ENCODE measurements around the gene ITPR2. TPM values are rescaled to one million over a fixed set of nuclear protein-coding genes. Genes with fewer than 3 reads are reported as not detected.

The ITPR2 gene
- total and polyA plus RNA-seq, 2 of the 13 experiments (the other 11 are each of a cell fraction or from before 2014, with no cell fraction given), result 31.9 to 81.9 TPM

DNA sequence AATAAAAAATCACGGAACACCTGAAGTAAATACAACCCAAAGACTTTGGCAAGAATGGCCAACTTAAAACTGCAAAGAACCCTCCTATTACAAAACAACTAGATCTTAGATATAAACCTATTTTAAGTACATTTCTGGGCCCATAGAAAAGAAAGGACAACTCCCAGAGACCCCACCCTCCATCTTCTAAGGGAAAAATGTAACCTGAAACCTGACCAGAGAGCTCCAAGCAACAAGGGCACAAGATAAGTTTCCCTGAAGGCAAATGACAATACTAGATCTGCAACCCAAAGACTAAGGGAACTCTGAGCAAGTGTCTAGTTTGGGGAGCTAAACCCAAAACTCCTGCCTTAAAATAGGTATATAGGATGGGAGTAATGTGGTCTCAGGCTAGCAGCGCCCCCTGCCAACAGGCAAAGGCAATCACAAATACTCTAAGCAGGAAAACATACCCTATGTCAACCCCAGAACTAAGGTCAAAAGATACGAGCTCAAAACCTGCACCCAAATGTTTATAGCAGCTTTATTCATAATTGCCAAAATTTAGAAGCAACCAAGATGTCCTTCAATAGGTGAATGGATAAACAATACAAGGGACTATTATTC is 218.9 kb downstream of the ITPR2 start:
- WGBS (ENCODE audit: low lambda C conversion rate), result 73% methylated on average over 3 of the region's 3 CpGs
- POLR2A ChIA-PET, result no interaction called here
- Histone ChIP-seq H3K4me3 (replicated peaks in 1 of 3; ENCODE audit: insufficient read depth in 1 of 3, low read depth in 2 of 3, low read length in 3 of 3) (no peak overlapping the region), H3K27ac (ENCODE audit: extremely low read length, insufficient read depth, low read length) (no peak overlapping the region), H3K36me3 (replicated peaks in 1 of 2; ENCODE audit: control insufficient read depth in 1 of 2, insufficient read depth in 2 of 2, low read length in 2 of 2) (peaks cover 3 to 43% of the 10 kb centered on the region in 2 experiments; a peak in 4 of 5 replicates), H3K27me3 (ENCODE audit: control insufficient read depth in 1 of 2, insufficient read depth in 2 of 2, low read length in 2 of 2) (no peaks in the 10 kb centered on the region), H3K79me2 (ENCODE audit: insufficient read depth, low read length) (no peaks in the 10 kb centered on the region), H3K4me1 (ENCODE audit: insufficient read depth, low read length) (no peaks in the 10 kb centered on the region), H3K9me3 (ENCODE audit: low read length) (no peaks in the 10 kb centered on the region), H3K9ac (ENCODE audit: insufficient read depth, low read depth, low read length) (no peak overlapping the region), H3K4me2 (ENCODE audit: low read depth, low read length) (no peak overlapping the region), H2AFZ (ENCODE audit: low read length) (no peak overlapping the region), H4K20me1 (ENCODE audit: insufficient read depth, low read length) (no peaks in the 10 kb centered on the region)
- in situ Hi-C loops (cut with HindIII; ENCODE audit: extremely low pct_ligation_motif_present, low pct_unique_long_range_greater_than_20kb), result no loop called here
- DNase-seq (ENCODE audit: low spot score), result no peak
- CTCF ChIA-PET (ENCODE audit: low intra/inter-chr PET ratio, low total read pairs), result no interaction called here
- no peak for FAIRE-seq
- peak; percentile 79 for ATAC-seq
- TF ChIP-seq POLR2AphosphoS2 (IDR thresholded peaks at IDR 0.05; ENCODE audit: low read depth, low read length) (no peak), STAG1 (CRISPR knock-in tag; IDR thresholded peaks at IDR 0.05) (peak; percentile 42), MXI1 (IDR thresholded peaks at IDR 0.05; ENCODE audit: borderline replicate concordance, low read depth, low read length) (no peak), ZNF589 (CRISPR knock-in tag; conservative IDR thresholded peaks at IDR 0.05) (no peak), ZNF839 (CRISPR knock-in tag; IDR thresholded peaks at IDR 0.05; ENCODE audit: borderline replicate concordance) (no peak), ONECUT2 (CRISPR knock-in tag; IDR thresholded peaks at IDR 0.05) (no peak), NR3C1 (CRISPR knock-in tag; IDR thresholded peaks at IDR 0.05) (no peak), RAD21 (CRISPR knock-in tag; IDR thresholded peaks at IDR 0.05) (no peak), ZFP1 (CRISPR knock-in tag; IDR thresholded peaks at IDR 0.05) (no peak), ZBTB7A (CRISPR knock-in tag; IDR thresholded peaks at IDR 0.05) (no peak), ZSCAN22 (CRISPR knock-in tag; IDR thresholded peaks at IDR 0.05) (no peak), ZSCAN31 (CRISPR knock-in tag; IDR thresholded peaks at IDR 0.05; ENCODE audit: low read depth) (no peak)
- TF ChIP-seq, protein P1, sequence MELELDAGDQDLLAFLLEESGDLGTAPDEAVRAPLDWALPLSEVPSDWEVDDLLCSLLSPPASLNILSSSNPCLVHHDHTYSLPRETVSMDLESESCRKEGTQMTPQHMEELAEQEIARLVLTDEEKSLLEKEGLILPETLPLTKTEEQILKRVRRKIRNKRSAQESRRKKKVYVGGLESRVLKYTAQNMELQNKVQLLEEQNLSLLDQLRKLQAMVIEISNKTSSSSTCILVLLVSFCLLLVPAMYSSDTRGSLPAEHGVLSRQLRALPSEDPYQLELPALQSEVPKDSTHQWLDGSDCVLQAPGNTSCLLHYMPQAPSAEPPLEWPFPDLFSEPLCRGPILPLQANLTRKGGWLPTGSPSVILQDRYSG (CRISPR knock-in tag; IDR thresholded peaks at IDR 0.05), result no peak
- TF ChIP-seq, protein P2, sequence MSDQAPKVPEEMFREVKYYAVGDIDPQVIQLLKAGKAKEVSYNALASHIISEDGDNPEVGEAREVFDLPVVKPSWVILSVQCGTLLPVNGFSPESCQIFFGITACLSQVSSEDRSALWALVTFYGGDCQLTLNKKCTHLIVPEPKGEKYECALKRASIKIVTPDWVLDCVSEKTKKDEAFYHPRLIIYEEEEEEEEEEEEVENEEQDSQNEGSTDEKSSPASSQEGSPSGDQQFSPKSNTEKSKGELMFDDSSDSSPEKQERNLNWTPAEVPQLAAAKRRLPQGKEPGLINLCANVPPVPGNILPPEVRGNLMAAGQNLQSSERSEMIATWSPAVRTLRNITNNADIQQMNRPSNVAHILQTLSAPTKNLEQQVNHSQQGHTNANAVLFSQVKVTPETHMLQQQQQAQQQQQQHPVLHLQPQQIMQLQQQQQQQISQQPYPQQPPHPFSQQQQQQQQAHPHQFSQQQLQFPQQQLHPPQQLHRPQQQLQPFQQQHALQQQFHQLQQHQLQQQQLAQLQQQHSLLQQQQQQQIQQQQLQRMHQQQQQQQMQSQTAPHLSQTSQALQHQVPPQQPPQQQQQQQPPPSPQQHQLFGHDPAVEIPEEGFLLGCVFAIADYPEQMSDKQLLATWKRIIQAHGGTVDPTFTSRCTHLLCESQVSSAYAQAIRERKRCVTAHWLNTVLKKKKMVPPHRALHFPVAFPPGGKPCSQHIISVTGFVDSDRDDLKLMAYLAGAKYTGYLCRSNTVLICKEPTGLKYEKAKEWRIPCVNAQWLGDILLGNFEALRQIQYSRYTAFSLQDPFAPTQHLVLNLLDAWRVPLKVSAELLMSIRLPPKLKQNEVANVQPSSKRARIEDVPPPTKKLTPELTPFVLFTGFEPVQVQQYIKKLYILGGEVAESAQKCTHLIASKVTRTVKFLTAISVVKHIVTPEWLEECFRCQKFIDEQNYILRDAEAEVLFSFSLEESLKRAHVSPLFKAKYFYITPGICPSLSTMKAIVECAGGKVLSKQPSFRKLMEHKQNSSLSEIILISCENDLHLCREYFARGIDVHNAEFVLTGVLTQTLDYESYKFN (CRISPR knock-in tag; conservative IDR thresholded peaks at IDR 0.05), result no peak
- TF ChIP-seq, protein P3, sequence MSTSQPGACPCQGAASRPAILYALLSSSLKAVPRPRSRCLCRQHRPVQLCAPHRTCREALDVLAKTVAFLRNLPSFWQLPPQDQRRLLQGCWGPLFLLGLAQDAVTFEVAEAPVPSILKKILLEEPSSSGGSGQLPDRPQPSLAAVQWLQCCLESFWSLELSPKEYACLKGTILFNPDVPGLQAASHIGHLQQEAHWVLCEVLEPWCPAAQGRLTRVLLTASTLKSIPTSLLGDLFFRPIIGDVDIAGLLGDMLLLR (CRISPR knock-in tag; IDR thresholded peaks at IDR 0.05), result no peak
- TF ChIP-seq, protein P4, sequence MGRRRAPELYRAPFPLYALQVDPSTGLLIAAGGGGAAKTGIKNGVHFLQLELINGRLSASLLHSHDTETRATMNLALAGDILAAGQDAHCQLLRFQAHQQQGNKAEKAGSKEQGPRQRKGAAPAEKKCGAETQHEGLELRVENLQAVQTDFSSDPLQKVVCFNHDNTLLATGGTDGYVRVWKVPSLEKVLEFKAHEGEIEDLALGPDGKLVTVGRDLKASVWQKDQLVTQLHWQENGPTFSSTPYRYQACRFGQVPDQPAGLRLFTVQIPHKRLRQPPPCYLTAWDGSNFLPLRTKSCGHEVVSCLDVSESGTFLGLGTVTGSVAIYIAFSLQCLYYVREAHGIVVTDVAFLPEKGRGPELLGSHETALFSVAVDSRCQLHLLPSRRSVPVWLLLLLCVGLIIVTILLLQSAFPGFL (CRISPR knock-in tag; IDR thresholded peaks at IDR 0.05), result no peak
- TF ChIP-seq, protein P5, sequence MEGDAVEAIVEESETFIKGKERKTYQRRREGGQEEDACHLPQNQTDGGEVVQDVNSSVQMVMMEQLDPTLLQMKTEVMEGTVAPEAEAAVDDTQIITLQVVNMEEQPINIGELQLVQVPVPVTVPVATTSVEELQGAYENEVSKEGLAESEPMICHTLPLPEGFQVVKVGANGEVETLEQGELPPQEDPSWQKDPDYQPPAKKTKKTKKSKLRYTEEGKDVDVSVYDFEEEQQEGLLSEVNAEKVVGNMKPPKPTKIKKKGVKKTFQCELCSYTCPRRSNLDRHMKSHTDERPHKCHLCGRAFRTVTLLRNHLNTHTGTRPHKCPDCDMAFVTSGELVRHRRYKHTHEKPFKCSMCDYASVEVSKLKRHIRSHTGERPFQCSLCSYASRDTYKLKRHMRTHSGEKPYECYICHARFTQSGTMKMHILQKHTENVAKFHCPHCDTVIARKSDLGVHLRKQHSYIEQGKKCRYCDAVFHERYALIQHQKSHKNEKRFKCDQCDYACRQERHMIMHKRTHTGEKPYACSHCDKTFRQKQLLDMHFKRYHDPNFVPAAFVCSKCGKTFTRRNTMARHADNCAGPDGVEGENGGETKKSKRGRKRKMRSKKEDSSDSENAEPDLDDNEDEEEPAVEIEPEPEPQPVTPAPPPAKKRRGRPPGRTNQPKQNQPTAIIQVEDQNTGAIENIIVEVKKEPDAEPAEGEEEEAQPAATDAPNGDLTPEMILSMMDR (CRISPR knock-in tag; IDR thresholded peaks at IDR 0.05), result peak; percentile 56
- intact Hi-C loops (cut with micrococcal nuclease; ENCODE audit: unreplicated experiment), result no loop called here
- BruUV-seq (replicated peaks), result no TSS peak
